ENCODE data around the gene EGFL8.

The EGFL8 gene

GRCh38 chr6:32146687-32147086 is 17.7 kb upstream of the EGFL8 start:
- DNase-seq (ENCODE audit: low read depth, low spot score): no peak

GRCh38 chr6:32147401-32148132 is 16.8 kb upstream of the EGFL8 start:
- DNase-seq (ENCODE audit: low read depth, low spot score): no peak

GRCh38 chr6:32148289-32149091 is 15.9 kb upstream of the EGFL8 start:
- no peak for DNase-seq (ENCODE audit: low read depth, low spot score)

- no peak for DNase-seq (ENCODE audit: low read depth, low spot score)
Observed at GRCh38 chr6:32149092-32149755, 15.2 kb upstream of the EGFL8 start.

- no peak for DNase-seq (ENCODE audit: low read depth, low spot score)
Observed at GRCh38 chr6:32149932-32150870, 14.2 kb upstream of the EGFL8 start.

GRCh38 chr6:32151181-32151862 is 13.1 kb upstream of the EGFL8 start:
- DNase-seq (ENCODE audit: low read depth, low spot score): no peak

GRCh38 chr6:32151863-32152768 is 12.3 kb upstream of the EGFL8 start, which contains the start of gene PRRT1:
TSS of gene PRRT1 (minus strand) at chr6:32151939. CDS start at chr6:32151827, 112 bp downstream.
- DNase-seq (ENCODE audit: low read depth, low spot score): no peak

- DNase-seq (ENCODE audit: low read depth, low spot score): no peak
Observed at GRCh38 chr6:32152769-32153563, 11.4 kb upstream of the EGFL8 start.

GRCh38 chr6:32153564-32154513 is 10.6 kb upstream of the EGFL8 start, which contains the start of gene PPT2:
TSS of gene PPT2 (plus strand) at chr6:32154141. CDS start at chr6:32154595, 454 bp downstream.
- peak; percentile 90 for DNase-seq (ENCODE audit: low read depth, low spot score)

- DNase-seq (ENCODE audit: low read depth, low spot score): no peak
Observed at GRCh38 chr6:32154514-32155161, 9.8 kb upstream of the EGFL8 start.

- DNase-seq (ENCODE audit: low read depth, low spot score): no peak
Observed at GRCh38 chr6:32156891-32157290, 7.5 kb upstream of the EGFL8 start.

GRCh38 chr6:32158052-32158451 is 6.3 kb upstream of the EGFL8 start:
- DNase-seq (ENCODE audit: low read depth, low spot score): no peak

GRCh38 chr6:32163559-32164258 is 686 bp upstream of the EGFL8 start:
- DNase-seq (ENCODE audit: low read depth, low spot score): no peak

- DNase-seq (ENCODE audit: low read depth, low spot score): no peak
Observed at GRCh38 chr6:32166411-32167061, 2.1 kb downstream of the EGFL8 start.

GRCh38 chr6:32167154-32167760 is 2.9 kb downstream of the EGFL8 start:
- DNase-seq (ENCODE audit: low read depth, low spot score): no peak

Data from brain pericyte (primary cell).